Activated CD4-positive, alpha-beta memory T cell treated with anti-CD3 and anti-CD28 coated beads for 36 hours (primary cell): ENCODE results near the gene WDR54. TPM values are rescaled to one million over a fixed set of nuclear protein-coding genes. Genes with fewer than 3 reads are reported as not detected.
"Not testable (repeated sequence)": the region's sequence is repeated elsewhere in the genome, so short reads cannot be mapped to it uniquely, and the experiment has no call there.

Experiments used
- CTCF ChIA-PET: fragments of 350-600 bp; sonication (Branson Sonifier 250); formaldehyde crosslinking; loops from one replicate; lab custom pipeline; 2021; ENCODE audit warnings: antibody characterized with exemption, inconsistent platforms; lab: Charles Lee
- POLR2A ChIA-PET: fragments of 350-600 bp; sonication (Branson Sonifier 250); formaldehyde crosslinking; loops from one replicate; lab custom pipeline; 2021; ENCODE audit warnings: antibody characterized with exemption; lab: Charles Lee
- DNase-seq: peaks from one replicate; pipeline ENCODE4 v3.0.0-alpha.2; 2020
- H3K27ac Mint-ChIP-seq: one replicate; pipeline ENCODE4 v1.8.0; 2021; ENCODE audit warnings: mixed read lengths
- H3K27me3 Mint-ChIP-seq: one replicate; pipeline ENCODE4 v1.8.0; 2021; ENCODE audit warnings: mixed read lengths
- H3K36me3 Mint-ChIP-seq: one replicate; pipeline ENCODE4 v1.8.0; 2021; ENCODE audit warnings: mixed read lengths
- H3K4me1 Mint-ChIP-seq: one replicate; pipeline ENCODE4 v1.8.0; 2021; ENCODE audit warnings: low read depth, mixed read lengths
- H3K4me3 Mint-ChIP-seq: one replicate; pipeline ENCODE4 v1.8.0; 2021; ENCODE audit warnings: mild to moderate bottlenecking, mixed read lengths
- H3K9me3 Mint-ChIP-seq: one replicate; pipeline ENCODE4 v1.8.0; 2021; ENCODE audit warnings: mixed read lengths
- intact Hi-C: fragments of 100-400 bp; cut with micrococcal nuclease; formaldehyde crosslinking; loops from one replicate; pipeline ENCODE4 v1.15.1; 2023
- total RNA-seq, 2 experiments: library from RNA; stranded (reverse); gene quantifications; one replicate each; pipeline ENCODE4 v1.2.3, GENCODE V29; 2021

Gene WDR54
- total RNA-seq, 2 experiments from 2014 or later: 101 TPM

DNA sequence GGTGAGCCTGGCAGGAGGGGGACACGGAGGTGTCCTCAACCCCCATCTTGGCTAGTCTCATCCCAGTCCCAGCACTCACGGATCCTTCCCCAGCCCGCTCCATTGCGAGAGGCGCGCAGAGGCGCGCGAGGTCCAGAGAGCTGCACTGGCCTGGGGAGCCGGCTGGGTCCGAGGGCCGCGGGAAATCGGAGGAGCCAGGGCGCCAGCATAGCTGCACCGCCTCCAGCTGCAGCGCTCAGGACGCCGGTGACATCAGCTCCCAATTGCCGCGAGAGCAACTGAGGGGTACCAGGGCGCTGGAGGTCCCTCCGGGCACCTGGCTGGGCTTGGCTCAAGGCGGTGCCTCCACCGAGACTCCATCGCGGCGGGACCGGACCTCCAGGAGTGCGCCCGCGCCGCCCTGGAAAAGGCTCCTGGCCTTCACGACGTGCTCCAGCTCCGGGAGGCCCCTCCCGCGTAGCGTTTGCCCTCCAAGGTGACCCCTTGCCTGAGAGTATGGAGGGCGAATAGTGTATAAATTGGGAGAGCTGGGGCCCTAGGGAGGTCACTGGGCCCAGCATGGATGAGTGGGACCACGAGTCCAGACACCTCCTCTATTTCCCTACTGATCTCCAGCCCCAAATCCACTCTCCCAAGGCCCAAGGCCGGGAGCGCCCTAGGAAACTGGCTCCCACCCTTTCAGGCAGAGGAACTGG, 14.7 kb downstream of the WDR54 start:
- intact Hi-C loops: no loop called here
- Mint-ChIP-seq H3K36me3 (no peaks in the 10 kb centered on the region), H3K9me3 (no peaks in the 10 kb centered on the region), H3K27me3 (peaks cover 16% of the 10 kb centered on the region), H3K4me3 (no peak overlapping the region), H3K27ac (no peak overlapping the region), H3K4me1 (peaks cover 8% of the 10 kb centered on the region)
- ChIA-PET POLR2A (no interaction called here), CTCF (no interaction called here)
- no peak for DNase-seq

DNA sequence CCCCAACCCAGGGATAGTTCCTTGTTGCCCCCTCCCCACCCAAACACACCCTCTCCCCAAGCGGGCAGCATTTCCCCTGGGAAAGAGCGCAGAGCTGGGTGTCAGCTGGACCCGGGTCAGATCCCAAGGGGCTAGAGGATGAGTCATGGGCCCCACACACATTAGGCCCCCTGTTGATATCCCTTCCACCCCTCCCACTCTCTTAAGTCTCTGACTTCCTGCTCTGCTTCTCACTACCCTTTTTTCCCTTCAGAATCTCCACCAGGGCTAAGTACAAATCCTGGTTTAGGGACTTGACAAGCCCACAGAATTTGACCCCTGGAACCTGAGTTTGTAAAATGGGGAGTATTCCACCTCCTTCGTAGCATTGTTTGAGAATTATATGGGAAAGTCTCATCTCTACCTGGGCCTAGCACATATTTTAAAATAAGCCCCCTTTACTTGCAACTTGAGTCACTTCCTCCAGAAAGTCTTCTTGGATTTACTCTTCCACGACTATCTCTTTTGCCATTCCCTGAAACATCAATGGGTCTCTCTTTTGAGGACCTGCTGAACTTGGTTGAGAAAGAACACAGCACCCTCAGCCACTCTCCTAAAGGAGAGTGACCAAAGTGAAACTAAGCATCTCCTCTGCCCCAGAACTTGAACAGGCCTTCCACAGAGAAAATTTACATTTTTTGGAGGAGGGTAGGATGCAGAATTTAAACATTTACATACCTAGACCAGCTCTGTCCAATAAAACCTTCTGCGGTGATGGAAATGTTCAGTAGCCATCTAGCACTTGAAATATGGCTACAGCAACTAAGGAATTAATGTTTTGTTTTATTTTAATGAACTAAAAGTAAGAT, 15.5 kb downstream of the WDR54 start:
- H3K27ac Mint-ChIP-seq: no peak overlapping the region
- no peak overlapping the region for H3K4me3 Mint-ChIP-seq
- POLR2A ChIA-PET: no interaction called here
- intact Hi-C loops: no loop called here
- H3K36me3 Mint-ChIP-seq: no peaks in the 10 kb centered on the region
- H3K9me3 Mint-ChIP-seq: no peaks in the 10 kb centered on the region
- CTCF ChIA-PET: no interaction called here
- DNase-seq: no peak
- H3K4me1 Mint-ChIP-seq: peaks cover 8% of the 10 kb centered on the region
- H3K27me3 Mint-ChIP-seq: peaks cover 17% of the 10 kb centered on the region

DNA sequence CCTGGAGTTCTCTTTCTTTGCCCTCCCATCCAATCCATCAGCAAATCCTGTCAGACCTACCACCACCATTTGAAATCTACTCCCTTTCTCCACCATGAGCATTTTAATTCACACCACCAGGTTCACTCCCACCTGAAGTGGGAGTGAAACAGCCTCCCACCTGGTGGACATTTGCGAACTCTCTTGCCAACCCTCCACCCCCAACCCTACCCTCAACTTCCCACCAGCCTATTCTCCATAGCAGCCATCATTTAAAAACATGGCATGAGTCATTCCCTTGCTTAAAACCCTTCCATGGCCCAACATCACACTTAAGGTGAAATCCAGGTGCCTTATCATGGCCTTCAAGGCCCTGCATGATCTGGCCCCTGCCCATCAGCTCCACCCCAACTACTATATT, 16.7 kb downstream of the WDR54 start:
- Mint-ChIP-seq H3K36me3 (no peaks in the 10 kb centered on the region), H3K4me1 (peaks cover 10% of the 10 kb centered on the region), H3K27me3 (peaks cover 22% of the 10 kb centered on the region), H3K4me3 (no peak overlapping the region), H3K9me3 (no peaks in the 10 kb centered on the region), H3K27ac (no peak overlapping the region)
- intact Hi-C loops: no loop called here
- DNase-seq: no peak
- ChIA-PET CTCF (interaction anchor here (0.6 kb wide), 1 partner anchor 494 kb away, joined by 3 read pairs; no protein-coding TSS in a partner anchor), POLR2A (no interaction called here)

DNA sequence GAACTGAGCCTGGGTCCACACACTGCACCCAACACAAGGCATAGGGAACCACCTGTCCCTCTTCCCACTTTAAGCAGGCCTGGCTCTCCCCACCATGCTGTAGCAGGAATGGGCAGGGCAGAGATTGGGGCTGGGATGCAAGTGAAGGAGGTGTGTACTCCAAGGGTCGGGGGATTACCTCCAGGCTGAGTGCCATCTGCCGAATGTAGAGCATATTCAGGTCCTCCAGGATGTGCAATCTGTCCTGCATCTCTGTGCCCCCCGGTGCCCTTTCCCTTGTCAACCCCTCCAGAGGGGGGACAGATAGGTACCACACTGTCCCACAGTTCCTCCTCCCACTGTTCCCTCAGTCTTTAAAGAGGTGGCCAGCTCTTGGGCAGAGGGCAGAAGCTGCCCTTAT, 17.8 kb downstream of the WDR54 start:
- H3K4me3 Mint-ChIP-seq: no peak overlapping the region
- DNase-seq: no peak
- H3K4me1 Mint-ChIP-seq: peaks cover 10% of the 10 kb centered on the region
- POLR2A ChIA-PET: interaction anchor here (1.0 kb wide), 1 partner anchor 17 kb away, joined by 3 read pairs; no protein-coding TSS in a partner anchor
- no peaks in the 10 kb centered on the region for H3K36me3 Mint-ChIP-seq
- no peak overlapping the region for H3K27ac Mint-ChIP-seq
- peaks cover 23% of the 10 kb centered on the region for H3K27me3 Mint-ChIP-seq
- CTCF ChIA-PET: interaction anchor here (2.3 kb wide), 1 partner anchor 15 kb away, joined by 12 read pairs; the partner anchor contains the start of gene INO80B
- intact Hi-C loops: no loop called here
- no peaks in the 10 kb centered on the region for H3K9me3 Mint-ChIP-seq

DNA sequence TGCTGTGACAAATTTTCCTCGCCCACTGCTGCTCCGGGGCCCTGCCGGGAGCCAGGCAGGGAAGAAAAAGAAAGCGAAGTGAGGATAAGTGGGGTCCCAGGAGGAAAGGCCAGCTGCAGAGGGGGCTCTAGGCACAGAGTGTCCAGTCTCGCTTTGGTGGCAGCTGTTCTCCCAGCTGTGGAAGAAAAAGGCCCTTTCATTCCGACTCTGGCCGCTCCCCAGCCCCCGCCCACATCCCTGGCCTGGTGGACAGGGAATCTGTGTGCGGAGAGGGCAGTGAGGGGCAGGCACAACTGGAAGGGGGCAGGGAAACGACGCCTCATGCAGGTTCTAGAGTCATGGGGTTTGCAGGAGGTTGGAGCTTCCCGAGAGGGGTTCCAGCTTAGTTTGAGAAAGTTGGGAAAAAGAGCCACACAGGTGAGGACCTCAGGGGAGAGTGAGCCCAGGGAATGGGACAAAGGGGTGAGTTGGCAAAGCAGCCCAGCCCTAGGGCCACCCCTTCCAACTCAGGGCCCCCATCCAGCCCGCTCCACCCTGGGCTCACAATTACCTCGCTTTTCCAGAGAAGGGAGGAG, 18.4 kb downstream of the WDR54 start:
- CTCF ChIA-PET: interaction anchor here (1.0 to 2.3 kb wide), 3 partner anchors 15 to 190 kb away, joined by 3 to 12 read pairs (median 3); partner anchors contain the start of gene INO80B
- Mint-ChIP-seq H3K4me3 (no peak overlapping the region), H3K36me3 (no peaks in the 10 kb centered on the region), H3K27me3 (peaks cover 23% of the 10 kb centered on the region), H3K9me3 (no peaks in the 10 kb centered on the region), H3K27ac (no peak overlapping the region), H3K4me1 (peaks cover 10% of the 10 kb centered on the region)
- no peak for DNase-seq
- POLR2A ChIA-PET: interaction anchor here (1.0 kb wide), 1 partner anchor 18 kb away, joined by 3 read pairs; no protein-coding TSS in a partner anchor
- intact Hi-C loops: loop anchor here (1.0 kb wide), 1 partner anchor 14 kb away; no protein-coding TSS in a partner anchor

DNA sequence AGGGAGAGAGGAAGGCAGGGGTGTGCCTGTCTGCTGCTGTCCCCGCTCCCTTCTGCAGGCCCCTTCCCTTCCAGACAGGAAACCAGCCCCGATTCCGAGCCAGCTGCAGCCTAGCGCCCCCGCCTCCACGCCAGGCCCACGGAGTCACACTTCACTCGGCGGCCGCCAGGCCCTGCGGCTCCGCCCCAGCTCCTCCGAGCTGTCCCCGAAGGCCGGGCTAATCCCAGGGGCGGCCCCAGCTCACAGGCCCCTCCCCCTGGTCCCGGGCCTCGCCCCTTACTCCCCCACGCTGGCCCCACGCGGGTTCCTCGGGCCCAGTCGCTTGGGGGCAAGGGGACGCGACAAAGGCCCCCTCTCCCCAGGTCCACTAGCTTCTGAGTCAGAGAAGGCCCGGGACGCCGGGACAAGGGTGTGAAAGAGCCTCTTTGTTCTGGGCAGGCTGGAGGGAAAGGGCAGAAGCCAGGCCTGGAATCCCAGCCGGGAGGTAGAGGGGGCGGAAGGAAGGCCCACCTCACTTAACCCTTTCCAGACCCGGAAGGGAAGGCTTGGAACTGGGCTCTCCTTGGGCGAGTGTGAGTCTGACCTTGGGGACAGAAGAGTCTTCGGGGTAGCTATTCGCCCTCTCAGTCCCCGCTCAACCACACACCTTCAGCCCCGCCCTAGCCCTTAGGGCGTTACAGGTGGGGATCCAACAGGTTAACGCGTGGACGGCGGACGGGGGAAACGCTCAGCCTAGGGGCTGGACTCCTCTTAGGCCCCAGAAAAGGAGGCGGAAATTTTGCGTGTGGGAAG, 19.0 kb downstream of the WDR54 start:
- Mint-ChIP-seq H3K4me1 (peaks cover 10% of the 10 kb centered on the region), H3K36me3 (no peaks in the 10 kb centered on the region), H3K9me3 (no peaks in the 10 kb centered on the region), H3K27ac (no peak overlapping the region), H3K4me3 (no peak overlapping the region), H3K27me3 (peaks cover 23% of the 10 kb centered on the region)
- intact Hi-C loops: loop anchor here (1.0 kb wide), 1 partner anchor 14 kb away; no protein-coding TSS in a partner anchor
- POLR2A ChIA-PET: interaction anchor here (1.0 kb wide), 1 partner anchor 18 kb away, joined by 3 read pairs; no protein-coding TSS in a partner anchor
- DNase-seq: peak; percentile 69
- CTCF ChIA-PET: interaction anchor here (1.0 to 2.3 kb wide), 3 partner anchors 14 to 191 kb away, joined by 3 to 12 read pairs (median 3); partner anchors contain the start of gene INO80B

DNA sequence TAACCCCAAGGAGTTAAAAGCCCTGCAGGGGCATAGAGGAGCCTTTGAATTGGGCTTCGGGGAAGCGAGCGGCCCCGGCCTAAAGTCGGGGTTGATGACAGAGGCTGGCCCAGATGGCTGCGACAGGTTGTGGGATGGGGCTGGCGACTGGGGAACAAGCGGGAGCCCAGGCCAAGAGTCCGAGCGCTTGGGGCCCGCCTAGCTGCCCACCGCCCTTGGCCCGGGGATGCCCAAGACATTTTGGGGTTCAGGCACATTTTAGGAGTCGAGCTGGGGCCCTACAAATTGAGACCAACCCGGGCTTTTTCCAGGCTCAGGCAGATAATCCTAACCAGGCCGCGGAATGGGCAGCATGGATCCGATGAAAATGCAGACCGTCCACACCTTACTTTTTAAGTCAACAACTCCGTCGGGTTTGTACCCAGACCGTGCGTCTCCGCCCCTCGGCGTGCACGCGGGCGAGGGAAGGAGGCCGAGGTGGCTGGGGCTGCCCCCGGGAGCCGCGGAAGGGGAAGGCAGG, 19.7 kb downstream of the WDR54 start:
- no peaks in the 10 kb centered on the region for H3K36me3 Mint-ChIP-seq
- CTCF ChIA-PET: interaction anchor here (1.4 to 2.3 kb wide), 2 partner anchors 14 to 17 kb away, joined by 3 to 12 read pairs; partner anchors contain the start of gene INO80B
- no peak overlapping the region for H3K4me3 Mint-ChIP-seq
- peak; percentile 53 for DNase-seq
- H3K4me1 Mint-ChIP-seq: peaks cover 10% of the 10 kb centered on the region
- no peaks in the 10 kb centered on the region for H3K9me3 Mint-ChIP-seq
- POLR2A ChIA-PET: no interaction called here
- H3K27ac Mint-ChIP-seq: no peak overlapping the region
- intact Hi-C loops: no loop called here
- peaks cover 23% of the 10 kb centered on the region for H3K27me3 Mint-ChIP-seq

DNA sequence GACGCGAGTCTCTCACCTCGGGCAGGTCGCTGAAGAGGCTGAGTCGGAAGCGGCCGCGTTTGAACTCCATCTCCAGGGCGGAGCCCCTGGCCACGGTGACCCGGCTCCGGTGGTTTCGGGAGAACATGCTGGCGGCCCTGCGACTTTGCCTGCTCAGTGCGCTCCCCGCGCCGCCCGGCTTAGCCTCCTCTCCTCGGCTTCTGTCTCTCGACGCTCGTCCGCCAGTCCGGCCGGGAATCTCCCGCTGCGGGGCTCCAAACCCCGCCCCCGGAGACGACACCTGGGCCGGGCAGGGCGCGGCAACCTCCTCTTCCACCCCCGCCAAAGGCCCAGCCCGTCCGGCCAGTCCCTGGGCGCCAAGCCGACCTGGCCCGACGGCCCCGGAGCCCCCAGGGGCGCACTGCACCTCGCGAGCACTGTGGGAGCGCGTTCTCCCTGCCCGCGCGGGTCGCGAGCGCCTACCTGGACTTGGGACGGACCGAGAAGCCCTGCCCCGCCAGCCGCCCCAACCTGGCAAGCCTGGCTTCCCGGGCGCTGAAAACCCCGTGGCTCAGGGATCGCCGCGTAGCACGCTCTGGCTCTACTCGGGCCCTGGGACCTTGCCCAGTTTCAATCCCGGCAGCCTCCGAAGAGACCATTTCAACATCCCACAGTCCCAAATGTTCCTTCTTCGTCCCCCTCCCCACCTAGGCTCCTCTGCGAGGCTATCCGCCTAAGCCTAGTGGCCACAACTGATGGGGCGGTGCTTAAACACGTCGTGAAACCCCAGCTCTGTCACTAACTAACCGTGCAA, 20.4 kb downstream of the WDR54 start, which contains the start of gene RTKN:
TSS of gene RTKN (minus strand) at position 248 of the 793 bp plus-strand sequence. CDS start at position 127, 121 bp downstream.
- intact Hi-C loops: no loop called here
- H3K27me3 Mint-ChIP-seq: peaks cover 23% of the 10 kb centered on the region

DNA sequence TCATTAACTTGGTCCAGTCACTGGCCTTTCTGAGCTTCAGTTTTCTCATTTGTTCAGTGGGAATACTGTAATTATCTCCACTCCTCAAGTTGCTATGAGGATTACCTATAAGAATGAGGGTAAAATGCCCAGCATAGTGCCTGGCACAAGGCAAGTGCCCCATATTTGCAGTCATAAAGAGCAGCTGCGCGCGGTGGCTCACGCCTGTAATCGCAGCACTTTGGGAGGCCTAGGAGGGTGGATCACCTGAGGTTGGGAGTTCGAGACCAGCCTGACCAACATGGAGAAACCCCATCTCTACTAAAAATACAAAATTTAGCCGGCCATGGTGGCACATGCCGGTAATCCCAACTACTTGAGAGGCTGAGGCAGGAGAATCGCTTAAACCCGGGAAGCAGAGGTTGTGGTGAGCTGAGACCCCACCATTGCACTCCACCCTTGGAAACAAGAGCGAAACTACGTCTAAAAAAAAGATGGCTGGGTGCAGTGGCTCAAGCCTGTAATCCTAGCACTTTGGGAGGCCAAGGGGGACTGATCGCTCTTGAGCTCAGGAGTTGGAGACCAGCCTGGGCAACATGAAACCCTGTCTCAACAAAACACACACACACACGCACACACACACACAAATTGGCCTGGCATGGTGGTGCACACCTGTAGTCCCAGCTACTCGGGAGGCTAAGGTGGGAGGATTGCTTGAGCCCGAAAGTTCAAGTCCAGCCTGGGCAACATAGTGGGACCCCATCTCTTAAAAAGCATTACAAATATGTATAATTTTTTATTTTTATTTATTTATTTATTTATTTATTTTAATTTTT, 21.2 kb downstream of the WDR54 start:
- POLR2A ChIA-PET: interaction anchor here (1.3 kb wide), 1 partner anchor 12 kb away, joined by 4 read pairs; no protein-coding TSS in a partner anchor
- intact Hi-C loops: not testable (repeated sequence)

More for the DNA sequence above, 20.4 kb downstream of the WDR54 start, which contains the start of gene RTKN:
- Mint-ChIP-seq H3K4me1 (peaks cover 10% of the 10 kb centered on the region), H3K9me3 (no peaks in the 10 kb centered on the region), H3K27ac (no peak within 1 kb of the TSS), H3K36me3 (no peaks in the 10 kb centered on the region), H3K4me3 (peak within 1 kb of the TSS; percentile 65)
- CTCF ChIA-PET: interaction anchor here (0.7 to 2.3 kb wide), 2 partner anchors 13 to 40 kb away, joined by 3 to 12 read pairs; partner anchors contain the start of gene INO80B
- POLR2A ChIA-PET: interaction anchor here (1.3 kb wide), 1 partner anchor 12 kb away, joined by 4 read pairs; no protein-coding TSS in a partner anchor
- no peak for DNase-seq

More for the DNA sequence above, 21.2 kb downstream of the WDR54 start:
- not testable (repeated sequence) for H3K4me1 Mint-ChIP-seq, H3K27ac Mint-ChIP-seq, DNase-seq, H3K36me3 Mint-ChIP-seq, H3K9me3 Mint-ChIP-seq
- peaks cover 23% of the 10 kb centered on the region for H3K27me3 Mint-ChIP-seq
- peak overlapping the region; percentile 65 for H3K4me3 Mint-ChIP-seq
- CTCF ChIA-PET: interaction anchor here (0.7 kb wide), 1 partner anchor 41 kb away, joined by 3 read pairs; no protein-coding TSS in a partner anchor
